GM19324 (cell line): ENCODE data around the gene PDE8B.

Experiments
- ATAC-seq: cut with Tn5 transposase; IDR thresholded peaks from one replicate; pipeline ENCODE4 v1.9.1; 2021; ENCODE audit warnings: mild to moderate bottlenecking, moderate library complexity; ENCODE audit not compliant: unreplicated experiment, low FRiP score

PDE8B gene

GRCh38 chr5:77186652-77187370, 23.7 kb upstream of the PDE8B start:
- ATAC-seq, result no peak

DNA sequence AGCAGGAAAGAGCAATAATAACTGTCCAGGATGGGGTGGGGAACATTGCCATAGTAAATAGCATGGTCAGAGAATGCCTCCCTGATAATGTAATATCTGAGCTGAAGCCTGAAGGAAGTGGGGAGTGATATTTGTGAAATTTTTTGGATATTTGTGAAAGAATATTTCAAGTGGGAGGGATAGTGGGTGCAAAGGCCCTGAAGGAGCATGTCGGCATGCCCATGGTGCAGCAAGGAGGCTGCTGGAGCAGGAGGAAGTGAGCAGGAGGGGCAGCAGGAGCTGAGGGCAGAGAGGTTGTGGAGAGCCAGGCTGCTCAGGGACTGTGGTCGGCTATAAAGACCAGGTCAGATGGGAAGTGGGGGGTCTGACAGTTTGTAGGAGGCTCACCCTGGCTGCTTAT, 21.1 kb upstream of the PDE8B start:
- no peak for ATAC-seq

GRCh38 chr5:77192441-77193050, 17.9 kb upstream of the PDE8B start:
- ATAC-seq, result no peak

GRCh38 chr5:77194762-77195161, 15.7 kb upstream of the PDE8B start:
- no peak for ATAC-seq

- ATAC-seq, result no peak
Measured at GRCh38 chr5:77197840-77198554, 12.5 kb upstream of the PDE8B start.

DNA sequence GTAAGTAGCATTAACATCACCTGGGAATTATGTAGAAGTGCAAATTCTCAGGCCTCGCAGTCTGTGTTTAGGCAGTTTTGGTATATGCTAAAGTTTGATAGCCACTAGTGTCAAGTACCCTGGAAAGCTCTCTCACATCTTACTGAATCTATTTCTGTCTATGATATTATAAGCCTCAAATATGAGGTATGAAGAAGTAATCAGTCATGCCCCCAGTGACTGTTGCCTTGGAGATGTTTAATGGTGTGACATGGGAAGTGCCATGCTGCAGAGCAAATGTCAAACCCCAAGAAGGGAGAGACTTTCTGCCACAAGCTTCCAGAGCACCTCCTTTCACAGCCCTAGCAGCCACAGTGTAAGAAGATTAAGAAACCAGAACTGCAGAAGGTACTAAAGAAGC, 9.8 kb upstream of the PDE8B start:
- no peak for ATAC-seq

- ATAC-seq, result no peak
Measured at GRCh38 chr5:77202145-77202544, 8.3 kb upstream of the PDE8B start.

GRCh38 chr5:77204967-77205366, 5.5 kb upstream of the PDE8B start:
- ATAC-seq, result no peak

GRCh38 chr5:77208507-77209163, 1.8 kb upstream of the PDE8B start:
- ATAC-seq, result no peak

DNA sequence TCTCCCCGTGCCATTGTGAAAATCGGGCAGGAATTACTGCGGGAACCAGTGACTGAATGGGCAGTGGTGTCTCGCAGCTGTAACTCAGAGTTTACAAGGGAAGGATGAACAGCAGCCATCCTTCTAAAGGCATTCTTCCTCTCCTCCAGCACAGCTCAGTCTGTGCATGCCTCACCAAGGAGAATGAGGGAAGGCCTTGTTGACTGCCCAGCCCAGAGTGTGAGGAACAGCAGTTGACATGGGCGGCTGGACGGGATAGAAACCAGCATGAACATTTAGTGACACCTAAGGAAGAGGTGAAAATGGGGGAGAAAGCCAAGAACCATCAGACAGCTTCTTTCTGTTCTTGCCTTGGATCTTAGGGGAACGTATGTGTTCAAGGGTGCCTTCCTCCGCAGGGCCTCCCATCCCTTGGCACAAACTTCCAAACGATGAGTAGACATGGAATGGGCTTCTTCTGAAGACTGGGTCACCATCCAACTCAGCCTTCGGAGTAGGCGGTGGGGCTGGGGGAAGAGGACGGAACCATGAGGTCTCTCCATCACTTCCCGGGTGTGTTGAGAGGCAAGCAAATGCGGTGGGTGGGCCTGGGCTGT, 887 bp upstream of the PDE8B start:
- no peak for ATAC-seq

- ATAC-seq, result no peak
Measured at GRCh38 chr5:77210964-77211690, 647 bp downstream of the PDE8B start.

DNA sequence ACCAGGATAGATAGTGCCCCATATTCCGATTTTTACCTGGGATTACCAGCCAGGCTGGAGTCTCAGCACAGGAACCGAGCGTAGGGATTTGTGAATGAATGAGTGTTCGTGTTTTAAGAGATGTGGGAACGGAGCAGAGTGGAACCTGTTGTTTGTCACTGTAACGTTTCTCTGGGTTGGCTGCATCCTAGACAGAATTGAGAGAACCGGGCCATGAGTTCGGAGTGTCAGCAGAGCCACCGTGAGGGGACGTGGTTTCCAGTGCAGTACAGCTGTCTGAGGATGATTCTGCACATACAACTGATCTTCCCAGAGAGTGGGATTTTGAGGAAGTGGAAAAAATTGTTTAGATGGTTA, 1.2 kb downstream of the PDE8B start:
- no peak for ATAC-seq

DNA sequence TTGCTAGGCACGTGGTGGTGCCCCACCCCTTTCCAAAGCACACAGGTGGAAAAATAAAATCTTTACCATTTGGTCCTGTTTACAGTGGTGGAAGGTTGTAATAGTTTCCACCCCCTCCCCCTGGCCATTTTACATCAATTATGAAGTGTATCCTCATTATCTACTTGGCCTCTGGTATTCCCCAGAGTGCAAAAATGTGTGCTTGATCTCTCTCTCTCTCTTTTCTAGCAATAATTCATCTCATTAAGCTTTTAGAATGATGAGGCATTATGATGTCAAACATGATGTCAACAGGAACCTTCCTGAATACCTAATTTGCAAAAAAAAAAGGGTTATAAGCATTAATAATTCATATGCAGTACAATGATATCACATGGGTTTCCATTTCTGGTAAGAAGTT, 3.1 kb downstream of the PDE8B start:
- no peak for ATAC-seq

GRCh38 chr5:77214151-77214550, 3.7 kb downstream of the PDE8B start:
- no peak for ATAC-seq

DNA sequence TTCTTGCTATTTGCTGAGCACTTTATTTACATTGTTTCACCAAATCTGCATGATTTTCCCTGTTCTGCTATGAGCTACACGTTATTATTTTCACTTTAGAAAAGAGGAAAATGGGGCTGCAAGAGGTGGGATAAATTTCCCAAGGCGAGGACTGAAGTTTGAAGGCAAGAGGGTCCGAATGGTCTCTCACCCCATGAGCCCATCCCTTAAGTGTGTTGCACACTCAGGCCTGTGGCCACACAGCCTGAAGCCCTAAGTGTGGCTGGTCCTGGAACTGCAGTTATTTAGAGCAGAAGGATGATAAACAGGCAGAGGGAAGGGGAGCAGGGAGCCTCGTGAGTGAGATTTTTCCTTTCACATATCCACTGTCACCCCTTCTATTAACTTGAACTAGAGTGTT, 7.8 kb downstream of the PDE8B start:
- no peak for ATAC-seq

GRCh38 chr5:77221115-77221514, 10.6 kb downstream of the PDE8B start:
- ATAC-seq, result no peak

DNA sequence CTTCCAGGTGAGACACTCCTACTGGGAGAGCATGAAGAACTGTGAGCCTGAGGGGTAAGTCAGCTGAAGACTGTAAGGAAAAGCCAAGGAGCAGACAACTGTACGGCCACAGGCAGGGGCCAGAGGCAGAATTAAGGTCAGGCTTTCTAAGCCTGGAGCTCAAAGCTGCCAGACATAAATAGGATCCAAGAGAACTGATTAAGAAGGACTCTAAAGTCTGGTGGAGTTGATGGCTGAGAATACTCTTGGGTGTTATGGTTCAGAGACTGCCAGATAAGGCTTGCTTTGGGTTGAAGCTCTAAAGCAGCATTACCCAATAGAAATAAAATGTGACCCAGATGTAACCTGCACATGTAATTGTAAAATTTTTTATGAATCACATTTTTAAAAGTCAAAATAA, 12.2 kb downstream of the PDE8B start:
- no peak for ATAC-seq

DNA sequence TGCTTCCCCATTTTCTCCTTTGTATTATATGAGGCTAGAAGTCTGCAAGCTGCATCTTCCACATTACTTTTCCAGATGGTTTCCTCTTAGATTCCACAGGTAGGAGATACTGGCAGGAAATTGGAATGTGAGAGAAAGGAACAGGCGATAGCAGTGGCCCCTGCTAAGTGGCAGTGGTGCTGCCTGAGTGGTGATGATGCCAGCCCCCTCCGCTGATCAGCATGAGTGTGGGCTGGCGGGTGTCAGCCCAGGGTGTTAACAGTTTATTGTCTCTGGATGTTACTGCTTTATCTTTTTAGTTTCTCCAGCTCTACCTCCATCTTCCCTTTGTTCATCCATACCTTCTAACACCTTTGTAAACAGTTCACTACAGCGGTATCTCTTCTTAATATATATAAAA, 13.2 kb downstream of the PDE8B start:
- no peak for ATAC-seq

DNA sequence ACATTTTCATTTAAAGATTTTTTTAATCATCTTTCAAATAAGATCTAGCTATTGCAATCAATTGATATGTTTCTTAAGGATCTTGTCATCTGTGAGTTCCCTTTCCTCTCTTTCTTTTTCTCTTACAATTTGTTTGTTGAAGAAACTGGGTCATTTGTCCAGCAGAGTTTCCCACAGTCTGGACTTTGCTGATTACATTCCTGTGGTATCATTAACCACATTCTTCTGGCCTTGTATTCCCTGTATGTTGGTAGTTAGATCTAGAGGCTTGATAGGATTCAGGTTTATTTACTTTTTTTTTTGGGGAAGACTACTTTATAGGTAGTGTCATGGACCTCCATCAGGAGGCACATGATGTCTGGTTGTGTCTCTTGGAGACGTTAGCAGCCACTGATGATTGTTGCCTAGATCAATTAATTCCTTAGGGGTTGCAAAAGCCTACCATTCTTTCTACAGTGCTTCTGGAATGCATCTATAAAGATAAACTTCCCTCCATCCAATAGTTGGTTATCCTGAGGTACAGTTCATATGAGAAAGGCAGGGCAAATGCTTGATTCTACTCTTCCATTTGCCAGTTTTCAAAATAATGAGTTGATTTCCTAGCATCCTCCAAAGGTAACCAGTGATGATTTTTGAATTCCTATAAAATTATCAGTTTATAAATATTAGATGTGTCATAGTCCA, 14.3 kb downstream of the PDE8B start:
- ATAC-seq, result no peak

- no peak for ATAC-seq
Measured at GRCh38 chr5:77225531-77225930, 15.1 kb downstream of the PDE8B start.
